Fibroblast of skin of back (primary cell): ENCODE measurements around the gene YTHDC2.

Experiments used
- DNase-seq: peaks from one replicate; pipeline ENCODE4 v3.0.0-alpha.2; 2013

Gene YTHDC2

GRCh38 chr5:113606298-113607134, 93.0 kb downstream of the YTHDC2 start:
- peak; percentile 57 for DNase-seq

- no peak for DNase-seq
Observed at GRCh38 chr5:113607361-113607760, 93.9 kb downstream of the YTHDC2 start.

- peak; percentile 48 for DNase-seq
Observed at GRCh38 chr5:113608113-113608596, 94.7 kb downstream of the YTHDC2 start.

- peak; percentile 35 for DNase-seq
Observed at GRCh38 chr5:113612060-113612496, 98.6 kb downstream of the YTHDC2 start.

- no peak for DNase-seq
Observed at GRCh38 chr5:113614191-113614590, 100.7 kb downstream of the YTHDC2 start.

- DNase-seq, result peak; percentile 25
Observed at GRCh38 chr5:113615708-113616107, 102.2 kb downstream of the YTHDC2 start.

- DNase-seq, result no peak
Observed at GRCh38 chr5:113617191-113617796, 103.8 kb downstream of the YTHDC2 start.

- DNase-seq, result no peak
Observed at GRCh38 chr5:113632996-113633395, 119.5 kb downstream of the YTHDC2 start.

- no peak for DNase-seq
Observed at GRCh38 chr5:113634957-113635356, 121.5 kb downstream of the YTHDC2 start.

GRCh38 chr5:113641715-113642114, 128.2 kb downstream of the YTHDC2 start:
- no peak for DNase-seq
